ENCODE results near the gene FOXD2. TPM values are rescaled to one million over a fixed set of nuclear protein-coding genes. Genes with fewer than 3 reads are reported as not detected.

Gene FOXD2
- polyA plus RNA-seq, 6 donors from 2014 or later, result 0.05 to 0.37 (median 0.07) TPM; not detected in 1

DNA sequence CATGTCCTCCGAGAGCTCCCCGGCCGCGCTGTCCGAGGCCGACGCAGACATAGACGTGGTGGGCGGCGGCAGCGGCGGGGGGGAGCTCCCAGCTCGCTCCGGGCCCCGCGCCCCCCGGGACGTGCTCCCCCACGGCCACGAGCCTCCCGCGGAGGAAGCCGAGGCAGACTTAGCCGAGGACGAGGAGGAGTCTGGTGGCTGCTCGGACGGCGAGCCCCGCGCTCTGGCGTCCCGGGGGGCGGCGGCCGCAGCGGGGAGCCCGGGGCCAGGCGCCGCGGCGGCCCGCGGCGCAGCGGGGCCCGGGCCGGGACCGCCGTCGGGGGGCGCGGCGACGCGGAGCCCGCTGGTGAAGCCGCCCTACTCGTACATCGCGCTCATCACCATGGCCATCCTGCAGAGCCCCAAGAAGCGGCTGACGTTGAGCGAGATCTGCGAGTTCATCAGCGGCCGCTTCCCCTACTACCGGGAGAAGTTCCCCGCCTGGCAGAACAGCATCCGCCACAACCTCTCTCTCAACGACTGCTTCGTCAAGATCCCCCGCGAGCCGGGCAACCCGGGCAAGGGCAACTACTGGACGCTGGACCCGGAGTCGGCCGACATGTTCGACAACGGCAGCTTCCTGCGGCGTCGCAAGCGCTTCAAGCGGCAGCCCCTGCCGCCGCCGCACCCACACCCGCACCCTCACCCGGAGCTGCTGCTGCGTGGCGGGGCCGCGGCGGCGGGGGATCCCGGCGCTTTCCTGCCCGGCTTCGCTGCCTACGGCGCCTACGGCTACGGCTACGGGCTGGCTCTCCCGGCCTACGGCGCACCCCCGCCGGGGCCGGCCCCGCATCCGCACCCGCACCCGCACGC lies 547 bp downstream of the FOXD2 start:
- no peak for DNase-seq
- ATAC-seq (ENCODE audit: low read depth in 2 of 2), result no peak
- Mint-ChIP-seq H3K27ac (peak overlapping the region in 2 of 6 donors; percentile 32 to 83), H3K36me3 (no peaks in the 10 kb centered on the region), H3K4me1 (peaks cover 17 to 40% (median 22%) of the 10 kb centered on the region in 3 donors), H3K4me3 (peak overlapping the region; percentile 78 to 90 (median 88)), H3K9me3 (peaks cover 0 to 5% (median 0%) of the 10 kb centered on the region in 7 donors), H3K27me3 (peaks cover 12 to 24% (median 24%) of the 10 kb centered on the region in 3 donors)

DNA sequence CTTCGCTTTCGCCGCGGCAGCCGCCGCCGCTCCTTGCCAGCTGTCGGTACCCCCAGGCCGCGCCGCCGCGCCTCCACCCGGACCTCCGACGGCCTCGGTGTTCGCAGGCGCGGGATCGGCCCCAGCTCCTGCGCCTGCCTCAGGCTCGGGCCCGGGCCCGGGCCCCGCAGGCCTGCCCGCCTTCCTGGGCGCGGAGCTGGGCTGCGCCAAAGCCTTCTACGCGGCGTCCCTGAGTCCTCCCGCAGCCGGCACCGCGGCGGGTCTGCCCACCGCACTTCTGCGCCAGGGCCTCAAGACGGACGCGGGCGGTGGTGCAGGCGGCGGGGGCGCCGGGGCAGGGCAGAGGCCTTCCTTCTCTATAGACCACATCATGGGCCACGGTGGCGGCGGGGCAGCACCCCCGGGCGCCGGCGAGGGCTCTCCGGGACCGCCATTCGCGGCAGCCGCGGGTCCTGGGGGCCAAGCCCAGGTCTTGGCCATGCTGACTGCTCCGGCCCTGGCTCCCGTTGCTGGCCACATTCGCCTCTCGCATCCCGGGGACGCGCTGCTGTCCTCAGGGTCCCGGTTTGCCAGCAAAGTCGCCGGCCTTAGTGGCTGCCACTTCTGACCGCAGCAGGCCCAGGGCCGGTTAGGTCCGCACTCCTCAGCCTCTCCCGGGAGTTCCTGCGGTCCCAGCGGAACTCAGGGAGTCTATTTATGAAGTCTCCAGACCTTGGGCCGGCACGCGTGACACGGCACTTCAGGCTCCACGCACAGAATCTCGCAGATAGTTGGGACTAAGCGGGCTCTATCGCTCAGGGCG lies 1.4 kb downstream of the FOXD2 start:
- peak overlapping the region in 3 of 6 donors; percentile 27 to 86 (median 42) for H3K27ac Mint-ChIP-seq

DNA sequence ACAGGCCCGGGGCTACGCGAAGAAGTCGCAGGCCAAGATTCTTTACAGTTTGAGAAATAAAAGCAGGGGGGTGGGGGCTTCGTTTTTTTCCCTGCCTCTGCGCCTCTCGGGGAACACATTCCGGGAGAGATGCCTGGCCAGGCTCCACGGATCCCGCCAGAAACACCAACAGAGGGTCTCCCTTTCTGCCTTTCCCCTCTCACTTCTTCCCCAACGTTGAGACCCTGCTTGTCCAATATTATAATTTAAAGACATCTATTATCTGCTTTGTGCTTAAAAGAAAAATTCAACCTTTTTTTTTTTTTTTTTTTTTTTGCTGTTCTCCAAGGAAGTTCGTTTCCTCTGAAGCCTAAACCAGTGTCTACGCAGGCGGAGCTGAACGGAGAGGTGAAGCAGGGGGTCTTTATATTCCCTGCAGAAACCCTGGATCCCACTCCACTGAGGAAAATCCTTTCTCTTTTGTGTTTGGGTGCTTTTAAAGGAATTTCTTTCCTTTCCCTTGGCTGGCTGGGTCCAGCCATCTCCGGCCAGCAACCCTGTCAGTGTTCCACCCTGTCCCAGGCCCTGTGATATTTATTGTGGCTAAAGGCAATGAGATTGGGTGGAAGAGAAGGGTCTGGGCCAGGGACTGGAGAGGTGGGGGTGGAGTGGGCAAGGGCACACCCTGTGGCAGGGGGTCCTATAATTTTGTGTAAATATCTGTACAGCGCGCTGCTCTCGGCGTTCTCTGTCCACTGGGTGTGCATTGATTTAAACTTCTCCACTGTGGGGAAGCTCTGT lies 2.2 kb downstream of the FOXD2 start:
- Mint-ChIP-seq H3K36me3 (peaks cover 0 to 6% of the 10 kb centered on the region in 2 donors), H3K27me3 (peaks cover 0 to 10% (median 8%) of the 10 kb centered on the region in 3 donors), H3K27ac (peak overlapping the region in 1 of 6 donors; percentile 86), H3K4me3 (peak overlapping the region in 5 of 8 donors; percentile 64 to 88 (median 71)), H3K4me1 (peaks cover 14 to 38% (median 22%) of the 10 kb centered on the region in 3 donors), H3K9me3 (peaks cover 0 to 11% (median 6%) of the 10 kb centered on the region in 7 donors)
- ATAC-seq (ENCODE audit: low read depth in 2 of 2), result no peak
- no peak for DNase-seq

More for the DNA sequence above, 1.4 kb downstream of the FOXD2 start:
- Mint-ChIP-seq H3K9me3 (peaks cover 0 to 9% (median 2%) of the 10 kb centered on the region in 7 donors), H3K27me3 (peaks cover 4 to 16% (median 15%) of the 10 kb centered on the region in 3 donors), H3K4me1 (peaks cover 16 to 39% (median 19%) of the 10 kb centered on the region in 3 donors), H3K36me3 (peaks cover 0 to 4% of the 10 kb centered on the region in 2 donors), H3K4me3 (peak overlapping the region in 5 of 8 donors; percentile 64 to 88 (median 71))
- ATAC-seq (ENCODE audit: low read depth in 2 of 2), result no peak
- no peak for DNase-seq

DNA sequence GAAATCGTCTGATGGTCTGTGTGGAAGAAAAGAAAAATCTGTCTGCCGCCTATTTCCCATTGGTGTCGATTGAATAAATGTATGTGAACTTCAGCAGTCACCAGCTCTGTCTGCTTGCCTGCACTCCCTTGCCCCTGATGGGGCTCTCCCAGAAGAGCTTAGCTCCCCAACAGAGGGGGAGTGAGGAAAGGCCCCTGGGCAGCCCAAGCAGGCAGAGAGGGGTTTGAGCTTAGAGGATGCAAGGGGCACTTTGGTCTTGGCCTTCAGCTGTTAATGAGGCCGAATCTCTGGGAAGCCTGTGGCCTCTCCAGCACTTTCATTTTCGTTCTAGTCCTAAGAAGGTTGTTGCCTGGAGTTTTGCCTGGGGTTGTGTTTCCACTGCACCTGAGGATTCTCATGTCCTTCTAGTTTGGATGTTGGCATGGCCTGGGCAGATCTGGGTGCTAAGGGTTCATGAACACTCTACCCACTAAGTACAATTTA lies 2.8 kb downstream of the FOXD2 start:
- Mint-ChIP-seq H3K9me3 (peaks cover 0 to 14% (median 6%) of the 10 kb centered on the region in 7 donors), H3K4me1 (peaks cover 10 to 38% (median 25%) of the 10 kb centered on the region in 3 donors), H3K4me3 (no peak overlapping the region), H3K27me3 (peaks cover 0 to 8% (median 1%) of the 10 kb centered on the region in 3 donors), H3K27ac (no peak overlapping the region), H3K36me3 (peaks cover 0 to 6% of the 10 kb centered on the region in 2 donors)
- no peak for DNase-seq
- ATAC-seq (ENCODE audit: low read depth in 2 of 2), result no peak

DNA sequence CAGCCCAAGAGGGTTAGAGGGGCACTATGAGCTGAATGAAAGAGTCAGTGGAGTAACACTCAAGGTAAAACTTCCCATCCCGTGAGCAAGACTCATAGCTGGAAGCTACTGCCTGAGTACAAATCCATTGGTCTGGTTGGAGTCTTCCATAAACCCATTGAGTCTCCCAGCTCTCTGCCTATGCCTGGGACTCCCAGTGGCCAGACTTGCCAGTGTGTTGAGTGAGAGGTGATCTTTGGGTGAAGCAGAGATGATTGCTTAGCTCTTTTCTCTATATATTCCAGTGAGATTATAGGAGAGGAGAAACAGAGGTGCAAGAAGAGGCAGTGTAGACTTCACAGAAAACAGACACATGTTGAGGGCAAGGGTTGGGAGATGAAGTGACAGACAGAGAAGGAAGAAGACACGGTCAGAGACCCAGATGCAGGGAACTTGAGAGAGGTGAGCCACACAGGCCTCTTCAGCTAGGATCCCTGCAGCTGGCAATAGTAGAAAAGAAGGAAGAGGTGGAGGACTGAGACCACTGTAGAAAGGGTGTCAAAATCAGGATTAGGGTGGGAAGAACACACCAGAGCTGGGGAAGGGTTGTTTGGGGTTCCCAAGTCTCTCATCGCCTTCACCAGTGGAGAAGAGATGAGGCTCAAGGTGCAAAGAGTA lies 3.7 kb downstream of the FOXD2 start:
- H3K4me3 Mint-ChIP-seq, result no peak overlapping the region
- H3K4me1 Mint-ChIP-seq, result peaks cover 4 to 33% (median 16%) of the 10 kb centered on the region in 3 donors
- DNase-seq (no peak), ATAC-seq (ENCODE audit: low read depth in 2 of 2) (no peak)
- peaks cover 0 to 16% (median 7%) of the 10 kb centered on the region in 7 donors for H3K9me3 Mint-ChIP-seq
- peaks cover 0 to 6% (median 0%) of the 10 kb centered on the region in 3 donors for H3K27me3 Mint-ChIP-seq
- no peak overlapping the region for H3K27ac Mint-ChIP-seq
- peaks cover 0 to 6% of the 10 kb centered on the region in 2 donors for H3K36me3 Mint-ChIP-seq

DNA sequence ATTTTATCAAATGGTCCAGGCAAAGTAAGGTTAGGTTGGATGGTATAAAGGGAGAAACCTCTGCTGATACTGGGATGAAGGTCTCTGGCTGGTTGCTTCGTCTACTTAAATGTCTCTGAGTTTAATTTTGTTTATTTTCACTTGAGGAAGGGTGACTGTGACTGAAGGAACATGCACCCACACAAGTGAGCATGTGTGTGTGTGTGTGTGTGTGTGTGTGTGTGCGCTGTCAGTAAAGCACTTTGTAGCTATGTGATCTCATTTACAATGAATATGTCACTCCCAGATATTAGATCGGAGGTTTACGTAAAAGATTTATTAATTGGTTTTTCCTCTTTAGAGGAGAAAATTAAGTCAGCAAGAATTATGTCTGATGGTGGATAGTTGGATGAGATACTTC lies 4.4 kb downstream of the FOXD2 start:
- DNase-seq, result no peak
- peaks cover 0 to 19% (median 10%) of the 10 kb centered on the region in 7 donors for H3K9me3 Mint-ChIP-seq
- H3K36me3 Mint-ChIP-seq, result peaks cover 0 to 6% of the 10 kb centered on the region in 2 donors
- H3K4me3 Mint-ChIP-seq, result no peak overlapping the region
- H3K4me1 Mint-ChIP-seq, result peaks cover 3 to 29% (median 13%) of the 10 kb centered on the region in 3 donors
- no peak for ATAC-seq (ENCODE audit: low read depth in 2 of 2)
- no peak overlapping the region for H3K27ac Mint-ChIP-seq
- H3K27me3 Mint-ChIP-seq, result peaks cover 0 to 11% (median 0%) of the 10 kb centered on the region in 3 donors

DNA sequence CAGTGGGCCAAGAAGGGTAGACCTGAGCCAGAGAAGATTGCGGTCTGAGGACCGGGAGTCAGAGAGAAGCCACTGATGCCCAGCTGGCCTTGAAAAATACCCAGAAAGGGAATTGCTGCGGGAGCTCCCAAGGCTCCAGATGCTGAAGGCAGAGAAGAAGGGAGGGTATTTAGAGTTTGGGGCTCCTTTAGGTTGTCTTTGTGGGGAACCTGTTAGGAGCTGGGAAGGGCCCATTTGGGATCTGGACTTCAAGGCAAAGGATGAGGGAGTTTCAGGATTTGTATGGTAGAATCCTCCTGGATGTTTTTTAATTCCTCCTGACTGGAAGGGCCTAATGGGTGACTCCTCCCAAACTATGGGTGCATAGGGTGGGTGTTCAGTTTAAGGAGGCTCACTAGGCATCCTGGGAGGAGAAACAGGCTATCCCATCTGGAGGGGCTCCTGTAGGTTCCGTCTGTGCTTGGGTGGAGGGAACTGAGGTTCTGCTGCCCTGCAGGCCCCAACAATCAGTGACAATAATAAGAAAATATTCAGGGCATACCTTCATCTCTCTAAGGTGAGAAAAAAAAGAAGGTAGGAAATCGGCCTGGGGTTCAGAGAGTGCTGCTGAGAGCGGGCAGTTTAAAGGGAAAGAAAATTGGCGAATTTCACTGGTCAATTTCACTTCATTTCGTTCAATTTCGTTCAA lies 5.1 kb downstream of the FOXD2 start:
- Mint-ChIP-seq H3K4me3 (peak overlapping the region in 4 of 8 donors; percentile 12 to 48 (median 38)), H3K9me3 (peaks cover 0 to 19% (median 10%) of the 10 kb centered on the region in 7 donors), H3K27ac (peak overlapping the region in 1 of 6 donors; percentile 26), H3K36me3 (peaks cover 0 to 6% of the 10 kb centered on the region in 2 donors), H3K4me1 (peaks cover 3 to 29% (median 13%) of the 10 kb centered on the region in 3 donors), H3K27me3 (peaks cover 0 to 19% (median 3%) of the 10 kb centered on the region in 3 donors)
- ATAC-seq (ENCODE audit: low read depth in 2 of 2) (no peak), DNase-seq (no peak)

DNA sequence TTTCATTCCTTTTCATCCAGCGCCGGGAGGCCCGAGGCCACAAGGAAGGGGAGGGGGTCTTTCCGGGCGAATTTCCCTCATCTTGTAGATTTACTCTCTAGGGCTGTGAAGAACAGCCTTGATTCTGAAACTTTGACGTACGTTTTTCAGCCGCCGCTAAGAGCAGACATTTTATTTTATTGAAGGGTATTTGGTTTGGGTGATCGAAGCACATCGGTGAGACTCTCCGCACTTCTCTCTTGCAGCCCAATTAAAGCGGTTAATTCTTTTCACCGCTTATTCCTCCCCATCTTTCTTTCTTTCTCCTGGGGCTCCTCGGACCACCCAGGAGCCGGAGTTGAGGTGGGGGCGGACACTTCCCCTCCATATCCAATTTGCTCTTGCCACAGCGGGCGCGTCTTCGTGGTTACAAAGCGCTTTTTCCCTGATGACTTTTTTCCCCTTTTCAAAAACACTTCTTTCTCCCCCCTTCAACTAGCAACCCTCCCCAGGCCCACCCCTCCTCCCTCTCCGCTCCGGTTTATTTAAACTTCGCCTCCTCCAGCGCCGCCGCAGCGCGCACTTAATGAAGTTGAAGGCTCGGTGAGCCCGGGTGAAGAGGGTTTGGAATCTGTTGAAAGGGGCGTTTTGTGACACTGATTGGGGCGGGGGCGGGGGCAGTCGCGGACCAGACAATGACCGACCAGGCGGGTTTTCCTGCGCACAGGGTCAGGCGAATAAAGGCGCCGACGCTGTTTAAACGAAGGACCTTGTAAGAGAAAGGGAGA lies 5.9 kb downstream of the FOXD2 start:
- H3K27me3 Mint-ChIP-seq, result peaks cover 0 to 23% (median 10%) of the 10 kb centered on the region in 3 donors
- DNase-seq (no peak), ATAC-seq (ENCODE audit: low read depth in 2 of 2) (no peak)
- peaks cover 0 to 19% (median 10%) of the 10 kb centered on the region in 7 donors for H3K9me3 Mint-ChIP-seq
- H3K27ac Mint-ChIP-seq, result peak overlapping the region in 4 of 6 donors; percentile 50 to 91 (median 74)
- H3K4me3 Mint-ChIP-seq, result peak overlapping the region in 7 of 8 donors; percentile 47 to 86 (median 72)
- peaks cover 3 to 29% (median 13%) of the 10 kb centered on the region in 3 donors for H3K4me1 Mint-ChIP-seq
- peaks cover 0 to 6% of the 10 kb centered on the region in 2 donors for H3K36me3 Mint-ChIP-seq

DNA sequence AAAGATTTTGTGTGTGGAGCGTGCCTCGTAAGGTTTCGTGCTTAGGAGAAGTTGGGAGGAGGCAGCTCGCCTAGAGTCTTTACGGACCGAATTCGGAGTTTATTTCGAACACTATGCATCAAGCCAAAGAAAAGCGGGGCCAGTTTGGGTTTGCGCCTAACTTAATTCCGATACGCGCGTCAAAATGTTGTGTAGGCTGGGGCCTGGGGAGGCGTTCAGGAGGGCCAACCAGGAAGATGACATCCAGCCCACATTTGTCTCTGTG lies 6.4 kb downstream of the FOXD2 start:
- Mint-ChIP-seq H3K27me3 (peaks cover 0 to 28% (median 15%) of the 10 kb centered on the region in 3 donors), H3K27ac (peak overlapping the region in 4 of 6 donors; percentile 33 to 91 (median 73)), H3K4me1 (peaks cover 3 to 29% (median 13%) of the 10 kb centered on the region in 3 donors), H3K36me3 (peaks cover 0 to 6% of the 10 kb centered on the region in 2 donors), H3K4me3 (peak overlapping the region; percentile 47 to 86 (median 73)), H3K9me3 (peaks cover 0 to 21% (median 10%) of the 10 kb centered on the region in 7 donors)
- DNase-seq (no peak), ATAC-seq (ENCODE audit: low read depth in 2 of 2) (no peak)

DNA sequence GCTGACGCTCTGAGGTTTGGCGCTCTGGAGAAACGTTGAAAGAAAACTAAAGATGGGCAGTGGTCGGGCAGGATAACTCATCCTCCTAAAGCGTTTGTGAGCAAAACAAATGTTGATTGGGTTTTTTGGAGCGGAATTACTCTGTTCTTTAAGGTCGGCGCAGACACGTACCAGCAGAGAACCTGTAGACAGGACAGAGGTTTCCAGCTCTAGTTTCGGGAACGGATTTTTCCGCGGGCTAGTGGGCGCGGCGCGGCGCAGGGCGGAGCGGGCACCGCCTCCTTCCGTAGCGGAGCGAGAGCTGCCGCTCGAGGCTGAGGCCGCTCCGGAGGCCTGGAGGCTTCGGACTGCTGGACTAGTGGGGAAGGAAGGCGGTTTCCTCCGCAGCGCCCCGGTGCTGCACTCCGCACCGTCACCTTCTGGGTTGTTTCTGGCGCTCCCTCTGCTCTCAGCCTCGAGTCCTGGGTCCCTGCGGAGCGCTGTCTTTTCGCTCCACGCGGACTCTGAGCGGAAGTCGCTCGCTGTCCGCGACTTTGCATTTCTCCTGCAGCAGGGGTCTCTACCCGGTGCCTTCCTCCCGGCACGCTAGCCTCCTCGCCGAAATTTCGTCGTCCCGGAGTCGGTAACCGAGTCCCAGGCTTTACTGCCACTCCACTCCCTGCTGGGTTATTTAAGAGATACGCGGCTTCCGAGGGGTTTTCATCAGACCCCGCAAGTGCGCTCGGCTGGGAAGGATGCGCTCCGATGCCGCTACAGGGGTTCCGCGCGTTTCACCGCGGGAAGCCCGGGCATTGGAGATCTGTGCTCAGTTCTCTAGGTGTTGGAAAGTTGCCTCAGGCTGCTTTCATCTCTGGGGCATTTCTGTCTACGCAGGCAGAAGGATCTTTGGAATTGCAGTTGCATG lies 7.0 kb downstream of the FOXD2 start:
- Mint-ChIP-seq H3K9me3 (peaks cover 0 to 23% (median 10%) of the 10 kb centered on the region in 7 donors), H3K4me3 (peak overlapping the region; percentile 62 to 86 (median 76)), H3K36me3 (peaks cover 0 to 6% of the 10 kb centered on the region in 2 donors), H3K27ac (peak overlapping the region in 4 of 6 donors; percentile 33 to 91 (median 73)), H3K27me3 (peaks cover 0 to 32% (median 21%) of the 10 kb centered on the region in 3 donors), H3K4me1 (peaks cover 3 to 26% (median 14%) of the 10 kb centered on the region in 3 donors)
- no peak for DNase-seq
- ATAC-seq (ENCODE audit: low read depth in 2 of 2), result peak in 1 of 2 donors; percentile 11
